Measurements from ENCODE around the gene MTREX.
"Not testable (repeated sequence)": the region's sequence is repeated elsewhere in the genome, so short reads cannot be mapped to it uniquely, and the experiment has no call there.

MTREX gene

DNA sequence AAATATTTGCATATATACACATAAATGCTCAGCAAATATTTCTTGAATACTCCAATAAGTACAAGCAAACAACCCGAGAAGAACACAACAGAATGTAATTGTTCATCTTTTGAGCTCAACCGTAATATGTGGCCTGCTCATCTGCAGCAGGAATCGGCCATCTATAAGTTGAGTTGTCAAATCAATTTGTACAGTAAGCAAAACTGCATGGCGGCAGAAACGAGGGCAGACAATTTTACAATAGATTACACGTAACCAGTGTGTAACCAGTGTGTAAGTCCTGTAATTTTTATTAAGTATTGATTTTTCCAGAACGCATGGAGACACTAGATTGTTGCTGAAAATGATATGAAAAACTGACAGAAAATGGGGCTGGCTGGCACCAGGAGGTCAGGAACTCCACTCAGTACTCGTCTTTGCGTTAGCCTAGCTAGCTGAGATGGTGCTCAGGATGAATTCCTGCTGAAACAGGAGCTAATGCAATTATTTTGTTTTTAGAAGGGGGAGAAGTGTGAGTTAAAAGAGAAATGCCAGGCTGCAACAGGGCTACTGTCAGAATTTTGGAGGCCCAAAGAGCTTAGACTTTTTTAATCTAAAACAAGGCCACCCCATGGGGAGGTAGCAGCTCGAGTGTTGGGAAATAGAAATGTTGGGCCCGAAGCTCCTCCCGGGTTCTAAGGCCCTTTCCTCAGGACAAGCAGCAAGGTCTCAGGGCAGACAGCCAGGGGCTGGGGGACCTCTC lies 977 bp upstream of the MTREX start:
- FAIRE-seq, result no peak
- TF ChIP-seq POLR2AphosphoS5 (IDR thresholded peaks at IDR 0.05; ENCODE audit: low read depth, low read length) (no peak), POLR2A (IDR thresholded peaks at IDR 0.05; ENCODE audit: low read depth, low read length) (no peak), TAF1 (IDR thresholded peaks at IDR 0.05; ENCODE audit: borderline replicate concordance, low read depth, low read length) (no peak)
- no peak for DNase-seq (ENCODE audit: insufficient read length)

DNA sequence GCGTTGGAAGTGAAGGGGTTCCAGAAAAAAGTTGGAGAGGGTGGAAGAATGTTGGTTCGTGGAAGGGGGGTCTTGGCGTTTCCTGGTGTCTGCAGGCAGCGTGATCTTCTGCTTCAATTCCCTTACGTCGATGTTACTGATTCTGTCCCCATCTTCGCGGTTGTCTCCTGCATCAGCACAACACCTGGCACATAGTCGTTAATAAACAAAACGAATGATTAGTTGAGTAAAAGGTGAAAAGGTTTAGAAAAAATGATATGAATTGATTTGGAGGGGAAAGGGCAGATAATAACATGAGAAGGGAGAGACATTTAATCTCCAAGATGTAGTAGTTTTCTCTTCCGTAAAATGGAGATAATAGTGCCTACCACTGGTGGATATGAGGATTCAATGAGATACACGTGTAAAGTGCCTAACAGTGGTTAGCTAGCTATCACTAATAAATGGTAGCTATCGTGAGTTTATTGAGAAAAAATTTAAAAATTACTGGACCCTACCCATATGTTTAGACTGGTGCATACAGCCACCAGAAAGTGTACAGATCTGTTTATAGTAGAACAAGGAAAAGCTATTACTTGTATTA lies 556 bp downstream of the MTREX start:
- DNase-seq (ENCODE audit: insufficient read length) (no peak), FAIRE-seq (no peak)
- TF ChIP-seq POLR2AphosphoS5 (IDR thresholded peaks at IDR 0.05; ENCODE audit: low read depth, low read length) (no peak), TAF1 (IDR thresholded peaks at IDR 0.05; ENCODE audit: borderline replicate concordance, low read depth, low read length) (no peak), POLR2A (IDR thresholded peaks at IDR 0.05; ENCODE audit: low read depth, low read length) (no peak)

DNA sequence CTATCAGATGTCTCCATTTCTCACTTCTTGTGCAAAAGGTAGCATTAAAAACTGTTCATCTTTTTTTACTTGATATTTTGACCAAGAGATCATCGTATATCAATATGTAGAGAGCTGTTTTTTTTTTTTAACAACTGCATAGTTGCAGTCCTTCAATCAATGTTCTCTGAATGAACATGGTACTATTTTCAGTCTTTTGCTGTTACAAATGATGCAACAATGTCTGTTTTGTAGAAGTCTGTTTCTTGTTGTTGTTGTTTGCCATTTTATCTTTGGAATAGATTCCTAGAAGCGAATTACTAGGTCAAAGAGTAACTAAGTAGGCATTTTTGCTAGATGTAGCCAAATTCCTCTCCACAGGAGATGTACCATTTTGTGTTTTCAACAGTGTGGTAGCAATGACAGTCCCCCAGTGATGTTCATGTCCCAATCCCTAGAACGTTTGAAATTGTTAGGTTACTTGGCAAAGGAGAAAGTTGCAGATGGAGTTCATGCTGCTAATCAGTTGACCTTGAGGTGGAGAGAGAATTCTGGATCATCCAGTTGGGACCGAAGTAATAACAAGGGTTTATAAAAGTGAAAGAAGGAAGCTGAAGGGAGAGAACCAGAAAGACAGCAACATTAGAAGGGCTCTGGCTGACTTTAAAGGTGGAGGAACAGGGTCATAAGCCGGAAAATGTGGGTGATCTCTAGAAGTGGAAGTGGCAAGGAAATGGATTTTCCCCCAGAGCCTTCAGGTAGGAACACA lies 6.3 kb downstream of the MTREX start:
- no peak for DNase-seq (ENCODE audit: insufficient read length)
- TF ChIP-seq POLR2A (IDR thresholded peaks at IDR 0.05; ENCODE audit: low read depth, low read length), result no peak
- TF ChIP-seq POLR2AphosphoS5 (IDR thresholded peaks at IDR 0.05; ENCODE audit: low read depth, low read length), result no peak
- no peak for TF ChIP-seq TAF1 (IDR thresholded peaks at IDR 0.05; ENCODE audit: borderline replicate concordance, low read depth, low read length)
- FAIRE-seq, result peak; percentile 77

DNA sequence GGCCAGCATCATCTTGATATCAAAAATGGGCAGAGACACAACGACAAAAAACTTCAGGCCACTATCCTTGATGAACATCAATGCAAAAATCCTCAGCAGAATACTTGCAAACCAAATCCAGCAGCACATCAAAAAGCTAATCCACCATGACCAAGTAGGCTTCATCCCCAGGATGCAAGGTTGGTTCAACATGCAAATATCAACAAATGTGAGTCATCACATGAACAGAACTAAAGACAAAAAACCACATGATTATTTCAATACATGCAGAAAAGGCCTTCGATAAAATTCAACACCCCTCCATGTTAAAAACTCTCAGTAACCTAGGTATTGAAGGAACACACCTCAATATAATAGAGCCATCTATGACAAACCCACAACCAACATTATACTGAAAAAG lies 8.5 kb downstream of the MTREX start:
- DNase-seq (ENCODE audit: insufficient read length) (no peak), FAIRE-seq (no peak)
- TF ChIP-seq TAF1 (IDR thresholded peaks at IDR 0.05; ENCODE audit: borderline replicate concordance, low read depth, low read length) (no peak), POLR2AphosphoS5 (IDR thresholded peaks at IDR 0.05; ENCODE audit: low read depth, low read length) (no peak), POLR2A (IDR thresholded peaks at IDR 0.05; ENCODE audit: low read depth, low read length) (no peak)

DNA sequence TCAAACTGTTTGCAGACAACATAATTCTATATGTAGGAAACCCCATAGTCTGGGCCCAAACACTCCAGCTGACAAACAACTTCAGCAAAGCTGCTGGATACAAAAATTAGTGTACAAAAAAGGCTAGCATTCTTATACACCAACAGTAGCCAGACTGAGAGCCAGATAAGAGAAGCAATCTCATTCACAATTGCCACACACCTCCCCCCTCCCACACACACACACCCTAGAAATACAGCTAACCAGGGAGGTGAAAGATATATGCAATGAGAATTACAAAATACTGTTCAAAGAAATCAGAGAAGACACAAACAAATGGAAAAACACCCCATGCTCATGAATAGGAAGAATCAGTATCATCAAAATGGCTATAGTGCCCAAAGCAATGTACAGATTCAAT lies 9.0 kb downstream of the MTREX start:
- DNase-seq (ENCODE audit: insufficient read length) (no peak), FAIRE-seq (no peak)
- TF ChIP-seq TAF1 (IDR thresholded peaks at IDR 0.05; ENCODE audit: borderline replicate concordance, low read depth, low read length), result no peak
- TF ChIP-seq POLR2AphosphoS5 (IDR thresholded peaks at IDR 0.05; ENCODE audit: low read depth, low read length), result no peak
- TF ChIP-seq POLR2A (IDR thresholded peaks at IDR 0.05; ENCODE audit: low read depth, low read length), result no peak

DNA sequence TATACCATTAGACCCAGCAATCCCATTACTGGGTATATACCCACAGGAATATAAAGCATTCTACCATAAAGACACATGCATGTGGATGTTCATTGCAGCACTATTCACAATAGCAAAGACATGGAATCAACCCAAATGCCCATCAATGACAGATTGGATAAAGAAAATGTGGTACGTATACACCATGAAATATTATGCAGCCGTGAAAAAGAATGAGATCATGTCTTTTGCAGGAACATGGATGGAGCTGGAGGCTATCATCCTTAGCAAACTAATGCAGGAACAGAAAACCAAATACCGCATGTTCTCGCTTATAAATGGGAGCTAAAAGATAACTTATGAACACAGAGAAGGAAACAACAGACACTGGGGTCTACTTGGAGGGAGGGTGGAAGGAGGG lies 10.4 kb downstream of the MTREX start:
- not testable (repeated sequence) for FAIRE-seq; DNase-seq (ENCODE audit: insufficient read length)

DNA sequence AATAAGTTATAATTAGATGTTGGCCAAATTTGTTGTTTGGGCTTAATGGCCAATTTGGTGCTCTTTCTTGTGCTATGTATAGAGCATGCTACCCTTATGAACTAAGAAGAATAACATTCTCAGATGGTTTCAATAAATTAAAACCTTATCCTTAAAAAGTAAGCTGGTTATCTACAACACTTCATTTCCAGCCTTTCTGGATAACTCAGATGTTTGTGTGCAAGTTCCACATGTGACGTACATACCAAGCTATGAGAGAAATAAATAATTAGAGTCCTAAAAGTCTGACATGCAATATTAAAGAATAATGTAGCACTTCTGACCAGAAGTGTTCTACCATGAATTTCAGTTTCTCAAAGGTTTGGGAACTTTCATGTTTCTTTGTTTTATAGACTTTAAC lies 11.7 kb downstream of the MTREX start:
- no peak for DNase-seq (ENCODE audit: insufficient read length)
- FAIRE-seq, result no peak
- TF ChIP-seq POLR2A (IDR thresholded peaks at IDR 0.05; ENCODE audit: low read depth, low read length) (no peak), POLR2AphosphoS5 (IDR thresholded peaks at IDR 0.05; ENCODE audit: low read depth, low read length) (no peak), TAF1 (IDR thresholded peaks at IDR 0.05; ENCODE audit: borderline replicate concordance, low read depth, low read length) (no peak)

DNA sequence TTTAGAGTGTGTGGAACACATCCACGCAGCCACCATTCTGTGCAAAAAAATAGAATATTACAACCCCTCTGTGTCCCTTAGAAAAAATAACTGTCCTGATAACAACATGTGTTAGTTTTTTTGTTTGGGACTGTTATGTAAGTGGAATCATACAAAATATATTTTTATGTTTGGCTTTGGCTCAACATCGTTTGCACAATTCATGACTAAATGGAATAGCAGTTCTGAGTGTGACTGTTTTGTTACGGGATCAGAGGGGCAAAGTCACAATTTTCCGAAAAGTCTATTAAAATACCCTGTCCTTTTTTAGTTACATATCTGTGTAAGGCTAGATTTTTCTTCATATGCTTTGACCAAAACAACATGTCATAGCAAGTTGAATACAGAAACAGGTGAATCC lies 12.8 kb downstream of the MTREX start:
- TF ChIP-seq POLR2A (IDR thresholded peaks at IDR 0.05; ENCODE audit: low read depth, low read length), result no peak
- TF ChIP-seq POLR2AphosphoS5 (IDR thresholded peaks at IDR 0.05; ENCODE audit: low read depth, low read length), result no peak
- TF ChIP-seq TAF1 (IDR thresholded peaks at IDR 0.05; ENCODE audit: borderline replicate concordance, low read depth, low read length), result no peak
- DNase-seq (ENCODE audit: insufficient read length) (no peak), FAIRE-seq (no peak)

DNA sequence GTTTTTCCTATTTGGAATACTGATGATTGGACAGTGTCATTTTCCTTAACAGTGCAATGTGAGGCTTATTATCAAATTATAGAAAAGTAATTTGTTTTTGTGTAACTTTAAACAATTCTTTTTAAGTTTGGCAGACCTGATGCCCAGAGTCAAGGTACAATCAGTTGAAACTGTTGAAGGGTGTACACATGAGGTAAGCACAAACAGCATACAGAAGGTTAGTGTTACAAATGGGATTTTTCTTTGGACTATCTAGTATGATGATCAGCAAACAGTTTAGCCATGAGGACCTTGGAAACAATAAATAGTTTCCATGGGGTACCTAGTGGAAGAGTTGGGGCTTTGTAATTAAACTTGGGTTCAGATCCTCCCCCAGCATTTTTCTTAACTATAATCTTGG lies 16.2 kb downstream of the MTREX start:
- TF ChIP-seq TAF1 (IDR thresholded peaks at IDR 0.05; ENCODE audit: borderline replicate concordance, low read depth, low read length), result no peak
- no peak for TF ChIP-seq POLR2A (IDR thresholded peaks at IDR 0.05; ENCODE audit: low read depth, low read length)
- DNase-seq (ENCODE audit: insufficient read length), result no peak
- no peak for FAIRE-seq

DNA sequence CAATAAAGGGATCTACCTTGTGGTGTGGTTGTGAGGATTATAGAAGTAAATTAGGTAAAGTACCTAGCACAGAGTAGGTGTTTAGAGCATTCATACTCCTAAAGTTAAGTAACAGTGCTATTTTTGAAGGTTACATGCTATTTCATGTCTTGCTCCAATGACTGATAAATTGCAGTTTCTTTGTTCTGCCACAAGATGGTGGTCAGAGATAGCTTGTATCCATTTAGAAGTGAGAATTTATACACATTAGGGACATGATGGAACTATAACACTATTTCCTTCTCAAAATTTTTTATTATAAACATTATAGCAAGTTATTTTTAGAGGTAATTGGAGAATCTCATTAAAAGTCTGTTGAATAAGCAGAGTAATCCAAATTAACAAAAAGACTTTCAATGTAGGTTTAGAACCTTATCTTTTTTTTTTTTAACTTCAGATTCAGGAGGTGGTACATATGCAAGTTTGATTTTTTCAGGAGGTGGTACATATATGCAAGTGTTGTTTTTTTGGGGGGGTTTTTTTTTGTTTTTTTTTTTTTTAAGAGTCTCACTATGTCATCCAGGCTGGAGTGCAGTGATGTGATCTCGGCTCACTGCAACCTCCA lies 17.1 kb downstream of the MTREX start:
- TF ChIP-seq POLR2AphosphoS5 (IDR thresholded peaks at IDR 0.05; ENCODE audit: low read depth, low read length), result no peak
- no peak for TF ChIP-seq POLR2A (IDR thresholded peaks at IDR 0.05; ENCODE audit: low read depth, low read length)
- TF ChIP-seq TAF1 (IDR thresholded peaks at IDR 0.05; ENCODE audit: borderline replicate concordance, low read depth, low read length), result no peak
- DNase-seq (ENCODE audit: insufficient read length), result no peak
- peak; percentile 73 for FAIRE-seq

DNA sequence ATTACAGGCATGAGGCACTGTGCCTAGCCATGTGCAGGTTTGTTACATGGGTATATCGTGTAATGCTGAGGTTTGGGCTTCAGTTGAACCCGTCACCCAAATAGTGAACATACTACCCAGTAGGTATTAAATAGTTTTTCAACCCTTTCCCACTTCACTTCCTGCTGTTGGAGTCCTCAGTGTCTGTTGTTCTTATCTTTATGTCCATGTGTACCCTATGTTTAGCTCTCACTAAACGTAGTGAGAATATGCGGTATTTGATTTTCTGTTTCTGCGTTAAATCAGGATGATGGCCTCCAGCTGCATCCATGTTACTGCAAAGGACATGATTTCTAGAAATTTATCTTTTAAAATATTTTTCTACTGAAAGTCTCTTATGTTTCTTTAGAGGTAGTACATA lies 17.8 kb downstream of the MTREX start:
- FAIRE-seq (no peak), DNase-seq (ENCODE audit: insufficient read length) (no peak)
- TF ChIP-seq POLR2A (IDR thresholded peaks at IDR 0.05; ENCODE audit: low read depth, low read length) (no peak), POLR2AphosphoS5 (IDR thresholded peaks at IDR 0.05; ENCODE audit: low read depth, low read length) (no peak), TAF1 (IDR thresholded peaks at IDR 0.05; ENCODE audit: borderline replicate concordance, low read depth, low read length) (no peak)

DNA sequence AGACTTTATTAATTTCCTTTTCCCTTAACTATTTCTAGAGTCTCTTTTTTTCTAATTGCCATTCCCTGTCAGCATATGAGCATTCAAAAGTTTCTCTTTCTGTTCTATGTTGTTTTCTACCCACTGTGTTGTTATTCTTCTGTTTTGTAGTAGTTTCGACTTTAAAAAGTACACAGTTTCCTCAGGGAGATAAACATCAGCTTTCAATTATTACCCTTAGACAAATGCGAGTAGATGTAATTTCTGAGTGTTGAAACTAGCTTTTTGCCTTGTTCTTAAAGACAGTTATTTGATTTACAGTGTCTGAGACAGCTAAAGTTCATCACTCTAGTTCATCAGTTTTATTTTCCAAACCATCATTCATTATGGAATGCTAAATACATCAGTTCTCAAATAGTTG lies 19.5 kb downstream of the MTREX start:
- no peak for FAIRE-seq
- TF ChIP-seq TAF1 (IDR thresholded peaks at IDR 0.05; ENCODE audit: borderline replicate concordance, low read depth, low read length) (no peak), POLR2A (IDR thresholded peaks at IDR 0.05; ENCODE audit: low read depth, low read length) (no peak), POLR2AphosphoS5 (IDR thresholded peaks at IDR 0.05; ENCODE audit: low read depth, low read length) (no peak)

More for the DNA sequence above, 19.5 kb downstream of the MTREX start:
- no peak for DNase-seq (ENCODE audit: insufficient read length)

Measured in GM12892 (cell line).